Suprapubic skin (tissue), 4 donors: ENCODE measurements around the gene CTBP2. TPM values are rescaled to one million over a fixed set of nuclear protein-coding genes. Genes with fewer than 3 reads are reported as not detected.
"Not testable (repeated sequence)": the region's sequence is repeated elsewhere in the genome, so short reads cannot be mapped to it uniquely, and the experiment has no call there.

Source experiments
- DNase-seq, 2 donors: peaks; one replicate each; pipeline ENCODE4 v3.0.0-alpha.2; 2019; ENCODE audit warnings: low spot score in 2 of 2
- H3K27ac ChIP-seq: fragments of 200-600 bp; sonication (generic); one replicate; pipeline ENCODE4 v1.5.1; 2019
- H3K27me3 ChIP-seq: fragments of 200-600 bp; sonication (generic); one replicate; pipeline ENCODE4 v1.5.1; 2019
- H3K36me3 ChIP-seq: fragments of 200-600 bp; sonication (generic); one replicate; pipeline ENCODE4 v1.5.1; 2019
- H3K4me1 ChIP-seq: fragments of 200-600 bp; sonication (generic); one replicate; pipeline ENCODE4 v1.5.1; 2019
- H3K4me3 ChIP-seq: fragments of 200-600 bp; sonication (generic); one replicate; pipeline ENCODE4 v1.5.1; 2019; ENCODE audit warnings: mild to moderate bottlenecking
- H3K9me3 ChIP-seq: fragments of 200-600 bp; sonication (generic); one replicate; pipeline ENCODE4 v1.5.1; 2019
- EP300 ChIP-seq: sonication (generic); formaldehyde crosslinking; IDR thresholded peaks from one replicate; pipeline ENCODE4 v1.6.1; 2017; ENCODE audit warnings: antibody characterized with exemption
- POLR2A ChIP-seq, 2 donors: fragments of 450-650 bp; IDR thresholded peaks; one replicate each; pipeline ENCODE4 v1.6.1; 2017; ENCODE audit warnings: antibody characterized with exemption in 2 of 2, mild to moderate bottlenecking in 2 of 2, moderate library complexity in 2 of 2
- POLR2AphosphoS5 ChIP-seq, 3 donors: sonication (generic); formaldehyde crosslinking; IDR thresholded peaks; one replicate each; pipeline ENCODE4 v1.6.1; 2017; ENCODE audit warnings: antibody characterized with exemption in 3 of 3
- WGBS: methylation state at CpG from one replicate; pipeline ENCODE4 v1.1.5; 2018; 5-methylcytosine and 5-hydroxymethylcytosine counted together
- total RNA-seq, 4 donors: library from RNA; depleted of rRNA; stranded (reverse); fragments of >200 nt; gene quantifications; one replicate each; pipeline ENCODE4 v1.1.0, GENCODE V29; 2016
- TF ChIP-seq, protein P1 (sequence below), 2 donors: fragments of 200-600 bp in 1 of 2; fragments of 450-650 bp in 1 of 2; sonication (generic) in 1 of 2; IDR thresholded peaks; one replicate each; pipeline ENCODE4 v1.5.1; 2016 to 2019; ENCODE audit warnings: antibody characterized with exemption in 2 of 2, mild to moderate bottlenecking in 1 of 2, moderate library complexity in 1 of 2

Gene CTBP2
- total RNA-seq, 4 donors from 2014 or later, result 19.7 to 45.7 (median 29.4) TPM

GRCh38 chr10:125082881-125083575 is 77.3 kb downstream of the CTBP2 start:
- peak in 1 of 2 donors; percentile 33 for DNase-seq
- Histone ChIP-seq H3K27me3 (no peaks in the 10 kb centered on the region), H3K36me3 (peaks cover 3% of the 10 kb centered on the region), H3K27ac (no peak overlapping the region), H3K9me3 (no peaks in the 10 kb centered on the region), H3K4me3 (no peak overlapping the region), H3K4me1 (peaks cover 14% of the 10 kb centered on the region)
- 86% methylated on average over 15 of the region's 15 CpGs for WGBS
- TF ChIP-seq POLR2AphosphoS5 (IDR thresholded peaks at IDR 0.05) (no peak), POLR2A (IDR thresholded peaks at IDR 0.05) (no peak), EP300 (no peak)
- TF ChIP-seq, protein P1, sequence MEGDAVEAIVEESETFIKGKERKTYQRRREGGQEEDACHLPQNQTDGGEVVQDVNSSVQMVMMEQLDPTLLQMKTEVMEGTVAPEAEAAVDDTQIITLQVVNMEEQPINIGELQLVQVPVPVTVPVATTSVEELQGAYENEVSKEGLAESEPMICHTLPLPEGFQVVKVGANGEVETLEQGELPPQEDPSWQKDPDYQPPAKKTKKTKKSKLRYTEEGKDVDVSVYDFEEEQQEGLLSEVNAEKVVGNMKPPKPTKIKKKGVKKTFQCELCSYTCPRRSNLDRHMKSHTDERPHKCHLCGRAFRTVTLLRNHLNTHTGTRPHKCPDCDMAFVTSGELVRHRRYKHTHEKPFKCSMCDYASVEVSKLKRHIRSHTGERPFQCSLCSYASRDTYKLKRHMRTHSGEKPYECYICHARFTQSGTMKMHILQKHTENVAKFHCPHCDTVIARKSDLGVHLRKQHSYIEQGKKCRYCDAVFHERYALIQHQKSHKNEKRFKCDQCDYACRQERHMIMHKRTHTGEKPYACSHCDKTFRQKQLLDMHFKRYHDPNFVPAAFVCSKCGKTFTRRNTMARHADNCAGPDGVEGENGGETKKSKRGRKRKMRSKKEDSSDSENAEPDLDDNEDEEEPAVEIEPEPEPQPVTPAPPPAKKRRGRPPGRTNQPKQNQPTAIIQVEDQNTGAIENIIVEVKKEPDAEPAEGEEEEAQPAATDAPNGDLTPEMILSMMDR (IDR thresholded peaks at IDR 0.05), result no peak

- WGBS, result 95% methylated on average over 13 of the region's 13 CpGs
- H3K36me3 ChIP-seq, H3K27me3 ChIP-seq, H3K9me3 ChIP-seq, H3K27ac ChIP-seq, H3K4me3 ChIP-seq, DNase-seq: not testable (repeated sequence)
- peaks cover 14% of the 10 kb centered on the region for H3K4me1 ChIP-seq
These were observed 77.9 kb downstream of the CTBP2 start for GRCh38 chr10:125082471-125082870.

- Histone ChIP-seq H3K9me3 (no peaks in the 10 kb centered on the region), H3K27me3 (no peaks in the 10 kb centered on the region), H3K4me1 (peaks cover 14% of the 10 kb centered on the region), H3K4me3 (no peak overlapping the region), H3K36me3 (peaks cover 3% of the 10 kb centered on the region), H3K27ac (no peak overlapping the region)
- WGBS, result 81% methylated on average over 9 of the region's 10 CpGs
- DNase-seq, result peak in 1 of 2 donors; percentile 51
- TF ChIP-seq POLR2AphosphoS5 (IDR thresholded peaks at IDR 0.05) (no peak), EP300 (no peak), POLR2A (IDR thresholded peaks at IDR 0.05) (no peak)
- TF ChIP-seq, protein P1 (IDR thresholded peaks at IDR 0.05), result no peak
These were observed 78.4 kb downstream of the CTBP2 start for GRCh38 chr10:125081931-125082330.

GRCh38 chr10:125080984-125081383 is 79.4 kb downstream of the CTBP2 start:
- TF ChIP-seq, protein P1 (IDR thresholded peaks at IDR 0.05), result no peak
- no peak for TF ChIP-seq POLR2A (IDR thresholded peaks at IDR 0.05)
- TF ChIP-seq POLR2AphosphoS5 (IDR thresholded peaks at IDR 0.05), result no peak
- no peak for TF ChIP-seq EP300
- Histone ChIP-seq H3K4me1 (peaks cover 14% of the 10 kb centered on the region), H3K9me3 (no peaks in the 10 kb centered on the region), H3K27me3 (no peaks in the 10 kb centered on the region), H3K36me3 (peaks cover 9% of the 10 kb centered on the region), H3K27ac (no peak overlapping the region), H3K4me3 (no peak overlapping the region)
- no peak for DNase-seq
- 91% methylated on average over 7 of the region's 7 CpGs for WGBS

- H3K4me1 ChIP-seq, result peaks cover 8% of the 10 kb centered on the region
- no peak overlapping the region for H3K27ac ChIP-seq
- no peak for TF ChIP-seq EP300
- no peak for TF ChIP-seq POLR2AphosphoS5 (IDR thresholded peaks at IDR 0.05)
- no peak for TF ChIP-seq POLR2A (IDR thresholded peaks at IDR 0.05)
- TF ChIP-seq, protein P1 (IDR thresholded peaks at IDR 0.05), result no peak
- H3K36me3 ChIP-seq, result peaks cover 9% of the 10 kb centered on the region
- no peak overlapping the region for H3K4me3 ChIP-seq
- 85% methylated on average over 7 of the region's 7 CpGs for WGBS
- no peak for DNase-seq
- H3K9me3 ChIP-seq, result no peaks in the 10 kb centered on the region
- H3K27me3 ChIP-seq, result no peaks in the 10 kb centered on the region
These were observed 80.1 kb downstream of the CTBP2 start for GRCh38 chr10:125080296-125080695.
